HG03135 (cell line): ENCODE results near the gene PCNX2.
"Not testable (repeated sequence)": the region's sequence is repeated elsewhere in the genome, so short reads cannot be mapped to it uniquely, and the experiment has no call there.

Experiments
- ATAC-seq: cut with Tn5 transposase; IDR thresholded peaks from one replicate; pipeline ENCODE4 v1.9.1; 2021; ENCODE audit warnings: mild to moderate bottlenecking, moderate library complexity; ENCODE audit not compliant: unreplicated experiment

Gene PCNX2

GRCh38 chr1:233019083-233019482 is 276.4 kb downstream of the PCNX2 start:
- ATAC-seq, result no peak

GRCh38 chr1:233016798-233017197 is 278.7 kb downstream of the PCNX2 start:
- no peak for ATAC-seq

- ATAC-seq, result no peak
Measured at GRCh38 chr1:233015965-233016364, 279.6 kb downstream of the PCNX2 start.

- no peak for ATAC-seq
Measured at GRCh38 chr1:233012021-233012420, 283.5 kb downstream of the PCNX2 start.

GRCh38 chr1:233010146-233010545 is 285.4 kb downstream of the PCNX2 start:
- ATAC-seq, result no peak

GRCh38 chr1:233006541-233006973 is 289.0 kb downstream of the PCNX2 start:
- no peak for ATAC-seq

- ATAC-seq, result no peak
Measured at GRCh38 chr1:233006108-233006507, 289.4 kb downstream of the PCNX2 start.

- ATAC-seq, result no peak
Measured at GRCh38 chr1:233005703-233006102, 289.8 kb downstream of the PCNX2 start.

- ATAC-seq, result no peak
Measured at GRCh38 chr1:233005156-233005555, 290.4 kb downstream of the PCNX2 start.

GRCh38 chr1:233004451-233004850 is 291.1 kb downstream of the PCNX2 start:
- no peak for ATAC-seq

- not testable (repeated sequence) for ATAC-seq
Measured at GRCh38 chr1:233003638-233004037, 291.9 kb downstream of the PCNX2 start.

- ATAC-seq, result no peak
Measured at GRCh38 chr1:232999956-233000625, 295.4 kb downstream of the PCNX2 start.

- no peak for ATAC-seq
Measured at GRCh38 chr1:232998646-232999045, 296.9 kb downstream of the PCNX2 start.

- no peak for ATAC-seq
Measured at GRCh38 chr1:232998138-232998537, 297.4 kb downstream of the PCNX2 start.

- no peak for ATAC-seq
Measured at GRCh38 chr1:232996143-232996542, 299.4 kb downstream of the PCNX2 start.

GRCh38 chr1:232995189-232995588 is 300.3 kb downstream of the PCNX2 start:
- no peak for ATAC-seq

GRCh38 chr1:232993555-232993954 is 302.0 kb downstream of the PCNX2 start:
- ATAC-seq, result no peak

- no peak for ATAC-seq
Measured at GRCh38 chr1:232992227-232992626, 303.3 kb downstream of the PCNX2 start.

GRCh38 chr1:232991238-232991637 is 304.3 kb downstream of the PCNX2 start:
- ATAC-seq, result no peak

GRCh38 chr1:232990176-232991128 is 305.1 kb downstream of the PCNX2 start:
- ATAC-seq, result no peak

GRCh38 chr1:232988572-232989040 is 306.9 kb downstream of the PCNX2 start:
- ATAC-seq, result no peak

- no peak for ATAC-seq
Measured at GRCh38 chr1:232987774-232988140, 307.8 kb downstream of the PCNX2 start.
